Breast epithelium (tissue), 3 donors: ENCODE measurements around the gene SNIP1.
"Not testable (repeated sequence)": the region's sequence is repeated elsewhere in the genome, so short reads cannot be mapped to it uniquely, and the experiment has no call there.

ENCODE experiments used
- CTCF ChIP-seq, 3 donors: fragments of 450-650 bp; IDR thresholded peaks; one replicate each; pipeline ENCODE4 v1.5.1; 2016 to 2017; ENCODE audit warnings: antibody characterized with exemption in 3 of 3, mild to moderate bottlenecking in 3 of 3, moderate library complexity in 3 of 3
- POLR2A ChIP-seq: fragments of 450-650 bp; IDR thresholded peaks from one replicate; pipeline ENCODE4 v1.6.1; 2016; ENCODE audit warnings: antibody characterized with exemption, mild to moderate bottlenecking, moderate library complexity
- POLR2AphosphoS5 ChIP-seq, 3 donors: sonication (generic); formaldehyde crosslinking; IDR thresholded peaks; one replicate each; pipeline ENCODE4 v1.6.1; 2017; ENCODE audit warnings: antibody characterized with exemption in 3 of 3

- TF ChIP-seq POLR2A; CTCF (IDR thresholded peaks at IDR 0.05); POLR2AphosphoS5 (IDR thresholded peaks at IDR 0.05): not testable (repeated sequence)
Measured at GRCh38 chr1:37559957-37560379, 5.9 kb upstream of the SNIP1 start.
